GM21390 (cell line): ENCODE measurements around the gene IQSEC2.

ENCODE experiments used
- ATAC-seq: cut with Tn5 transposase; IDR thresholded peaks from one replicate; pipeline ENCODE4 v1.9.1; 2021; ENCODE audit not compliant: unreplicated experiment

Gene IQSEC2

GRCh38 chrX:53268173-53268572 lies 13.2 kb downstream of the IQSEC2 start:
- ATAC-seq = no peak

GRCh38 chrX:53266914-53267313 lies 14.5 kb downstream of the IQSEC2 start:
- ATAC-seq = no peak

- no peak for ATAC-seq
Observed at GRCh38 chrX:53265771-53266574, 15.4 kb downstream of the IQSEC2 start.

- ATAC-seq = no peak
Observed at GRCh38 chrX:53263597-53264094, 17.7 kb downstream of the IQSEC2 start.

GRCh38 chrX:53262918-53263394 lies 18.4 kb downstream of the IQSEC2 start:
- no peak for ATAC-seq

GRCh38 chrX:53262189-53262917 lies 19.0 kb downstream of the IQSEC2 start:
- no peak for ATAC-seq

GRCh38 chrX:53261355-53261972 lies 19.9 kb downstream of the IQSEC2 start:
- ATAC-seq = no peak

GRCh38 chrX:53260836-53261235 lies 20.5 kb downstream of the IQSEC2 start:
- no peak for ATAC-seq

- no peak for ATAC-seq
Observed at GRCh38 chrX:53257670-53258423, 23.5 kb downstream of the IQSEC2 start.

GRCh38 chrX:53257166-53257565 lies 24.2 kb downstream of the IQSEC2 start:
- ATAC-seq = no peak

GRCh38 chrX:53256446-53257041 lies 24.8 kb downstream of the IQSEC2 start:
- no peak for ATAC-seq

GRCh38 chrX:53255738-53256191 lies 25.6 kb downstream of the IQSEC2 start:
- no peak for ATAC-seq

- ATAC-seq = no peak
Observed at GRCh38 chrX:53254570-53255461, 26.6 kb downstream of the IQSEC2 start.

GRCh38 chrX:53253293-53254020 lies 27.9 kb downstream of the IQSEC2 start:
- no peak for ATAC-seq

GRCh38 chrX:53251307-53251706 lies 30.1 kb downstream of the IQSEC2 start:
- no peak for ATAC-seq

- ATAC-seq = no peak
Observed at GRCh38 chrX:53250556-53250955, 30.8 kb downstream of the IQSEC2 start.

- no peak for ATAC-seq
Observed at GRCh38 chrX:53249408-53250042, 31.9 kb downstream of the IQSEC2 start.

GRCh38 chrX:53247928-53248327 lies 33.5 kb downstream of the IQSEC2 start:
- no peak for ATAC-seq
